Nephron progenitor cell (in vitro differentiated cells): ENCODE measurements around the gene TRAF5.

ENCODE experiments used
- DNase-seq: peaks from one replicate; pipeline ENCODE4 v3.0.0; 2021
- H3K27ac Mint-ChIP-seq: 2 replicates; pipeline ENCODE4 v1.8.0; 2021; ENCODE audit warnings: mild to moderate bottlenecking, moderate library complexity, mixed read lengths
- H3K27me3 Mint-ChIP-seq: 2 replicates; pipeline ENCODE4 v1.8.0; 2021; ENCODE audit warnings: mild to moderate bottlenecking, low read depth, mixed read lengths; ENCODE audit not compliant: poor library complexity
- H3K36me3 Mint-ChIP-seq: 2 replicates; pipeline ENCODE4 v1.8.0; 2021; ENCODE audit warnings: low read depth, mixed read lengths
- H3K4me1 Mint-ChIP-seq: 2 replicates; pipeline ENCODE4 v1.8.0; 2021; ENCODE audit warnings: mixed read lengths
- H3K4me3 Mint-ChIP-seq: 2 replicates; pipeline ENCODE4 v1.8.0; 2021; ENCODE audit warnings: mild to moderate bottlenecking, moderate library complexity, mixed read lengths
- H3K9me3 Mint-ChIP-seq: 2 replicates; pipeline ENCODE4 v1.8.0; 2021; ENCODE audit warnings: mild to moderate bottlenecking, moderate library complexity, mixed read lengths
- CTCF ChIP-seq: fragments of 200-600 bp; sonication (generic); IDR thresholded peaks from 2 replicates; pipeline ENCODE4 v1.5.0; 2021; ENCODE audit warnings: antibody characterized with exemption

TRAF5 gene

GRCh38 chr1:211372463-211372862 is 45.8 kb downstream of the TRAF5 start:
- no peak for DNase-seq
- Mint-ChIP-seq H3K36me3 (peaks cover 10% of the 10 kb centered on the region), H3K9me3 (no peaks in the 10 kb centered on the region), H3K27me3 (no peaks in the 10 kb centered on the region), H3K4me1 (peaks cover 28% of the 10 kb centered on the region), H3K27ac (no peak overlapping the region), H3K4me3 (no peak overlapping the region)
- TF ChIP-seq CTCF = no peak

- no peak overlapping the region for H3K4me3 Mint-ChIP-seq
- H3K4me1 Mint-ChIP-seq = peaks cover 43% of the 10 kb centered on the region
- H3K27me3 Mint-ChIP-seq = no peaks in the 10 kb centered on the region
- TF ChIP-seq CTCF = no peak
- no peak overlapping the region for H3K27ac Mint-ChIP-seq
- peaks cover 10% of the 10 kb centered on the region for H3K36me3 Mint-ChIP-seq
- H3K9me3 Mint-ChIP-seq = no peaks in the 10 kb centered on the region
- no peak for DNase-seq
These were observed 48.6 kb downstream of the TRAF5 start for GRCh38 chr1:211375146-211375818.

- Mint-ChIP-seq H3K27ac (peak overlapping the region; percentile 26), H3K4me3 (no peak overlapping the region), H3K9me3 (no peaks in the 10 kb centered on the region), H3K27me3 (no peaks in the 10 kb centered on the region), H3K36me3 (peaks cover 10% of the 10 kb centered on the region), H3K4me1 (peaks cover 43% of the 10 kb centered on the region)
- TF ChIP-seq CTCF = no peak
- no peak for DNase-seq
These were observed 49.3 kb downstream of the TRAF5 start for GRCh38 chr1:211375949-211376348.

- H3K4me1 Mint-ChIP-seq = peaks cover 42% of the 10 kb centered on the region
- peaks cover 5% of the 10 kb centered on the region for H3K36me3 Mint-ChIP-seq
- TF ChIP-seq CTCF = no peak
- H3K27ac Mint-ChIP-seq = no peak overlapping the region
- no peaks in the 10 kb centered on the region for H3K9me3 Mint-ChIP-seq
- H3K4me3 Mint-ChIP-seq = no peak overlapping the region
- no peaks in the 10 kb centered on the region for H3K27me3 Mint-ChIP-seq
- DNase-seq = no peak
These were observed 50.3 kb downstream of the TRAF5 start for GRCh38 chr1:211376807-211377470.

GRCh38 chr1:211377539-211378450 is 51.2 kb downstream of the TRAF5 start:
- Mint-ChIP-seq H3K36me3 (peaks cover 5% of the 10 kb centered on the region), H3K9me3 (no peaks in the 10 kb centered on the region), H3K27me3 (no peaks in the 10 kb centered on the region), H3K27ac (peak overlapping the region; percentile 69), H3K4me1 (peaks cover 47% of the 10 kb centered on the region), H3K4me3 (no peak overlapping the region)
- TF ChIP-seq CTCF = no peak
- no peak for DNase-seq
